ENCODE results near the gene SDHD. TPM values are rescaled to one million over a fixed set of nuclear protein-coding genes. Genes with fewer than 3 reads are reported as not detected.

The SDHD gene
- polyA plus RNA-seq, 1 donor (not counting 4 experiments of a cell fraction or from before 2014, with no cell fraction given), result 101 TPM

GRCh38 chr11:112106070-112106469 is 19.4 kb downstream of the SDHD start:
- Histone ChIP-seq H3K9me1 (ENCODE audit: control insufficient read depth, extremely low read depth, insufficient read depth, low read length) (no peaks in the 10 kb centered on the region), H3K9me3 (ENCODE audit: control insufficient read depth, low read depth, low read length) (no peaks in the 10 kb centered on the region), H3K4me1 (ENCODE audit: control insufficient read depth, extremely low read depth, insufficient read depth, low read length) (peaks cover 3% of the 10 kb centered on the region), H2AFZ (ENCODE audit: control insufficient read depth, low read length) (no peak overlapping the region), H3K27ac (ENCODE audit: control insufficient read depth, insufficient read depth, low read length) (no peak overlapping the region), H3K27me3 (ENCODE audit: control insufficient read depth, extremely low read depth, insufficient read depth, low read length) (no peaks in the 10 kb centered on the region), H4K20me1 (ENCODE audit: control insufficient read depth, extremely low read depth, insufficient read depth, low read length) (no peaks in the 10 kb centered on the region), H3K4me3 (ENCODE audit: control insufficient read depth in 2 of 3, extremely low read depth in 1 of 3, insufficient read depth in 2 of 3, low read depth in 1 of 3, low read length in 3 of 3) (no peak overlapping the region), H3K79me2 (ENCODE audit: control insufficient read depth, insufficient read depth, low read length) (no peaks in the 10 kb centered on the region), H3K36me3 (ENCODE audit: control insufficient read depth in 2 of 2, extremely low read depth in 1 of 2, insufficient read depth in 2 of 2, low read length in 2 of 2) (no peaks in the 10 kb centered on the region), H3K4me2 (ENCODE audit: control insufficient read depth, extremely low read depth, insufficient read depth, low read depth, low read length) (no peak overlapping the region), H3K9ac (ENCODE audit: control insufficient read depth, extremely low read depth, insufficient read depth, low read length) (no peak overlapping the region)
- DNase-seq (ENCODE audit: low read depth, low spot score) (peak; percentile 50), FAIRE-seq (peak; percentile 13)
- no peak for TF ChIP-seq EZH2 (IDR thresholded peaks at IDR 0.05; ENCODE audit: low read length)
- TF ChIP-seq, protein P1, sequence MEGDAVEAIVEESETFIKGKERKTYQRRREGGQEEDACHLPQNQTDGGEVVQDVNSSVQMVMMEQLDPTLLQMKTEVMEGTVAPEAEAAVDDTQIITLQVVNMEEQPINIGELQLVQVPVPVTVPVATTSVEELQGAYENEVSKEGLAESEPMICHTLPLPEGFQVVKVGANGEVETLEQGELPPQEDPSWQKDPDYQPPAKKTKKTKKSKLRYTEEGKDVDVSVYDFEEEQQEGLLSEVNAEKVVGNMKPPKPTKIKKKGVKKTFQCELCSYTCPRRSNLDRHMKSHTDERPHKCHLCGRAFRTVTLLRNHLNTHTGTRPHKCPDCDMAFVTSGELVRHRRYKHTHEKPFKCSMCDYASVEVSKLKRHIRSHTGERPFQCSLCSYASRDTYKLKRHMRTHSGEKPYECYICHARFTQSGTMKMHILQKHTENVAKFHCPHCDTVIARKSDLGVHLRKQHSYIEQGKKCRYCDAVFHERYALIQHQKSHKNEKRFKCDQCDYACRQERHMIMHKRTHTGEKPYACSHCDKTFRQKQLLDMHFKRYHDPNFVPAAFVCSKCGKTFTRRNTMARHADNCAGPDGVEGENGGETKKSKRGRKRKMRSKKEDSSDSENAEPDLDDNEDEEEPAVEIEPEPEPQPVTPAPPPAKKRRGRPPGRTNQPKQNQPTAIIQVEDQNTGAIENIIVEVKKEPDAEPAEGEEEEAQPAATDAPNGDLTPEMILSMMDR (optimal IDR thresholded peaks at IDR 0.05 in 1 of 3, IDR thresholded peaks at IDR 0.05 in 1 of 3, conservative IDR thresholded peaks at IDR 0.05 in 1 of 3; ENCODE audit: extremely low read depth in 1 of 3, insufficient read depth in 2 of 3, low read length in 3 of 3), result no peak
- dilution Hi-C loops (cut with MboI; ENCODE audit: extremely low pct_ligation_motif_present, low sequenced_read_pairs), result no loop called here

DNA sequence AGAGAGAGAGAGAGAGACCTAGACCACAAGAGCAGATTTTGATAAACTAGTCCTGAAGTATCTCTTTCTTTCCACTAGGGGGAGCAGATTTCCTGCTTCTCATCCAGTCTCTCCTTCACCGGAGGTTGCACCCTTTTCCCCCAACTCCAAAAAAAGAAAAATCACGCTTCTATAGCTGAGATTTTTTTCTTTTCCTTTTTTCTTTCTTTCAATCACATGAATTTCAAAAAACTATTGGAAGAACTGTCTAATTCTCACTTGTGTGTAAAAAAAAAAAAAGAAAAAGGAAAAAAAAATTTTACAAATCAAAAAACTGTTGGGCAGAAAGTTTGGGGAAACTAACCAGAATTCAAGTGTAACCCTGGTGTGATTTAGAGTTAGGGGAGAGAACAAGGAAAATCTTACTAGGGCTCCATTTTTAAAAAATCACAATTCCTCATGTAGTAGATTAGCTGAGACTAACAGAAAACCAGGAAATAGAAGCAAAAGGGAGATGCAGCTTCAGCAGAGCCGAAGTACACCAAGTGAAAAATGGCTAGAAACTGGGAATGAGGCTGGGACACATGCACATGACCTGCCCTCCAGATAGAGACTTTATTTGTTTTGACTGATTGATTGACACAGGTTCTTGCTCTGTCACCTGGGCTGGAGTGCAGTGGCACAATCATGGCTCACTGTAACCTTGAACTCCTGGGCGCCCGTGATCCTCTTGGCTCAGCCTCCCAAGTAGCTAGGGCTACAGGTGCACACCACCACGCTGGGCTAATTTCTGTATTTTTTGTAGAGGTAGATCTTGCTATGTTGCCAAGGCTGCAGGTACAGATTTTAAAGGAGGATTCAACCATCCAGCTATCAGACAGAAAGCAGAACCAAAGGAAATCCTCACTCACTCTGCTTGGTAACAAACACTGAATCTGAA is 27.1 kb downstream of the SDHD start:
- dilution Hi-C loops (cut with MboI; ENCODE audit: extremely low pct_ligation_motif_present, low sequenced_read_pairs), result no loop called here
- Histone ChIP-seq H4K20me1 (ENCODE audit: control insufficient read depth, extremely low read depth, insufficient read depth, low read length) (no peaks in the 10 kb centered on the region), H3K79me2 (ENCODE audit: control insufficient read depth, insufficient read depth, low read length) (no peaks in the 10 kb centered on the region), H2AFZ (ENCODE audit: control insufficient read depth, low read length) (no peak overlapping the region), H3K9ac (ENCODE audit: control insufficient read depth, extremely low read depth, insufficient read depth, low read length) (no peak overlapping the region), H3K9me1 (ENCODE audit: control insufficient read depth, extremely low read depth, insufficient read depth, low read length) (no peaks in the 10 kb centered on the region), H3K4me3 (ENCODE audit: control insufficient read depth in 2 of 3, extremely low read depth in 1 of 3, insufficient read depth in 2 of 3, low read depth in 1 of 3, low read length in 3 of 3) (no peak overlapping the region), H3K27me3 (ENCODE audit: control insufficient read depth, extremely low read depth, insufficient read depth, low read length) (no peaks in the 10 kb centered on the region), H3K4me2 (ENCODE audit: control insufficient read depth, extremely low read depth, insufficient read depth, low read depth, low read length) (no peak overlapping the region), H3K4me1 (ENCODE audit: control insufficient read depth, extremely low read depth, insufficient read depth, low read length) (no peaks in the 10 kb centered on the region), H3K27ac (ENCODE audit: control insufficient read depth, insufficient read depth, low read length) (no peak overlapping the region), H3K36me3 (ENCODE audit: control insufficient read depth in 2 of 2, extremely low read depth in 1 of 2, insufficient read depth in 2 of 2, low read length in 2 of 2) (no peaks in the 10 kb centered on the region), H3K9me3 (ENCODE audit: control insufficient read depth, low read depth, low read length) (no peaks in the 10 kb centered on the region)
- FAIRE-seq (peak; percentile 58), DNase-seq (ENCODE audit: low read depth, low spot score) (peak; percentile 55)
- TF ChIP-seq EZH2 (IDR thresholded peaks at IDR 0.05; ENCODE audit: low read length), result no peak
- TF ChIP-seq, protein P1 (optimal IDR thresholded peaks at IDR 0.05 in 1 of 3, IDR thresholded peaks at IDR 0.05 in 1 of 3, conservative IDR thresholded peaks at IDR 0.05 in 1 of 3; ENCODE audit: extremely low read depth in 1 of 3, insufficient read depth in 2 of 3, low read length in 3 of 3), result peak; percentile 47 to 67 (median 63)
